AG10803 (cell line): ENCODE results near the gene TBL2.

Experiments
- DNase-seq: peaks from one replicate; pipeline ENCODE4 v3.0.0; 2010; ENCODE audit warnings: low read depth
- H3K4me3 ChIP-seq: 2 replicates; pipeline ENCODE4 v1.5.1; 2011; ENCODE audit warnings: mild to moderate bottlenecking, low read length, control low read depth
- TF ChIP-seq, protein P1 (sequence below): conservative IDR thresholded peaks from 2 replicates; pipeline ENCODE4 v1.5.1; 2011; ENCODE audit warnings: mild to moderate bottlenecking, low read length, control low read depth, inconsistent platforms

The TBL2 gene, protein sequence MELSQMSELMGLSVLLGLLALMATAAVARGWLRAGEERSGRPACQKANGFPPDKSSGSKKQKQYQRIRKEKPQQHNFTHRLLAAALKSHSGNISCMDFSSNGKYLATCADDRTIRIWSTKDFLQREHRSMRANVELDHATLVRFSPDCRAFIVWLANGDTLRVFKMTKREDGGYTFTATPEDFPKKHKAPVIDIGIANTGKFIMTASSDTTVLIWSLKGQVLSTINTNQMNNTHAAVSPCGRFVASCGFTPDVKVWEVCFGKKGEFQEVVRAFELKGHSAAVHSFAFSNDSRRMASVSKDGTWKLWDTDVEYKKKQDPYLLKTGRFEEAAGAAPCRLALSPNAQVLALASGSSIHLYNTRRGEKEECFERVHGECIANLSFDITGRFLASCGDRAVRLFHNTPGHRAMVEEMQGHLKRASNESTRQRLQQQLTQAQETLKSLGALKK

GRCh38 chr7:73578342-73579128 is at the start of gene TBL2:
Gene TBL2 (minus strand): TSS chr7:73578579. CDS start chr7:73578549, 30 bp downstream.
- peak within 1 kb of the TSS; percentile 93 for H3K4me3 ChIP-seq
- TF ChIP-seq, protein P1, sequence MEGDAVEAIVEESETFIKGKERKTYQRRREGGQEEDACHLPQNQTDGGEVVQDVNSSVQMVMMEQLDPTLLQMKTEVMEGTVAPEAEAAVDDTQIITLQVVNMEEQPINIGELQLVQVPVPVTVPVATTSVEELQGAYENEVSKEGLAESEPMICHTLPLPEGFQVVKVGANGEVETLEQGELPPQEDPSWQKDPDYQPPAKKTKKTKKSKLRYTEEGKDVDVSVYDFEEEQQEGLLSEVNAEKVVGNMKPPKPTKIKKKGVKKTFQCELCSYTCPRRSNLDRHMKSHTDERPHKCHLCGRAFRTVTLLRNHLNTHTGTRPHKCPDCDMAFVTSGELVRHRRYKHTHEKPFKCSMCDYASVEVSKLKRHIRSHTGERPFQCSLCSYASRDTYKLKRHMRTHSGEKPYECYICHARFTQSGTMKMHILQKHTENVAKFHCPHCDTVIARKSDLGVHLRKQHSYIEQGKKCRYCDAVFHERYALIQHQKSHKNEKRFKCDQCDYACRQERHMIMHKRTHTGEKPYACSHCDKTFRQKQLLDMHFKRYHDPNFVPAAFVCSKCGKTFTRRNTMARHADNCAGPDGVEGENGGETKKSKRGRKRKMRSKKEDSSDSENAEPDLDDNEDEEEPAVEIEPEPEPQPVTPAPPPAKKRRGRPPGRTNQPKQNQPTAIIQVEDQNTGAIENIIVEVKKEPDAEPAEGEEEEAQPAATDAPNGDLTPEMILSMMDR: peak; percentile 18; the same call in 1 of the 2 replicates
- peak; percentile 98 for DNase-seq

DNA sequence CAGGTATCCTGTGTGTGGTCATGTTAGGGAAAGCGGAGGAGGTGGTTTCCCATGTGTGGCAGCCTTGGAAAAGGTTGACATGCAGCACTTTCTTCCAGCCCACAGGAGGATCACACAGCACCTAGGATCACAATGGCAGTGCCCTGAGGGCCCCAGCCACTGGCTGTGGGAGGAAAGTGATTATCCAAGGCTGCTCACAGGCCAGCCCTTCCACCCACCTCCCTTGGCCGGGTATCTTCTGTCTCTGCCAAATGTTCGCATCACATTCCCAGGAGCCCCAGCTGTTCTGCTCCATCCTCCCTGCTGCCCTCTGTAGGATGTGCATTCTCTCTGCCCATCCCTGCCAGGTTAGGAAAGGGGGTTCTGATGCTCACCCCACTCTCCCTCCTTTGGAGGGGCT is 48.4 kb upstream of the TBL2 start:
- TF ChIP-seq, protein P1: peak; percentile 30
- H3K4me3 ChIP-seq: no peak overlapping the region
- DNase-seq: peak; percentile 18

DNA sequence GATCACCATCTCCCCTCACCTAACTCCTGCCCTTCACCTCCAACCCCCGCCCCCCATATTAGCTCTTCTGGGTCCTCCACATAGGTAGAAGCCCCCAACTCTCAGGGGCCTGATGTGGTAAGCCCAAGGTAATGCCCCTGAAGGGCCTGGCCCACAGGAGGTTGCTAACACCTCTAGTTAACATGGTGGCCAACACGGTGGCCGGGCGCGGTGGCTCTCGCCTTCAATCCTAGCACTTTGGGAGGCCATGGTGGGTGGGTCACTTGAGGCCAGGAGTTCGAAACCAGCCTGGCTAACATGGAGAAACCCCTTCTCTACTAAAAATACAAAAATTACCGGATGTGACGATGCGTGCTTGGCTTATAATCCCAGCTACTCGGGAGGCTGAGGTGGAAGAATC is 46.9 kb upstream of the TBL2 start:
- TF ChIP-seq, protein P1: no peak
- H3K4me3 ChIP-seq: no peak overlapping the region
- DNase-seq: no peak

DNA sequence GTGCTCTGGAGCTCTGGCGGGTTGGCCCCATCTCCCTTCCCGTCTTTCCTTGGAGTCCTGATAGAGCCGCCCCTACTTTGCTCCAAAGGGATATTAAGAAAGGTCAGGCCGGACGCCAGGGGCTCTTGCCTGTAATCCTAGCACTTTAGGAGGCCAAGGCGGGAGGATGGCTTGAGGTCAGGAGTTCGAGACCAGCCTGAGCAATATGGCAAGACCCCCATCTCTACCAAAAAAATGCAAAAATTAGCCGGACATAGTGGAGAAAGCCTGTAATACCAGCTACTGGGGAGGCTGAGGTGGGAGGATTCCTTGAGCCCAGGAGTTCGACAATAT is 46.3 kb upstream of the TBL2 start:
- TF ChIP-seq, protein P1: no peak
- no peak overlapping the region for H3K4me3 ChIP-seq
- DNase-seq: no peak

GRCh38 chr7:73623798-73624668 is 45.7 kb upstream of the TBL2 start, which contains the start of gene MLXIPL:
Gene MLXIPL (minus strand): TSS chr7:73624522. CDS start chr7:73624492, 30 bp downstream.
- peak; percentile 20 for DNase-seq
- TF ChIP-seq, protein P1: no peak
- H3K4me3 ChIP-seq: no peak within 1 kb of the TSS; the same call in 1 of the 2 replicates

DNA sequence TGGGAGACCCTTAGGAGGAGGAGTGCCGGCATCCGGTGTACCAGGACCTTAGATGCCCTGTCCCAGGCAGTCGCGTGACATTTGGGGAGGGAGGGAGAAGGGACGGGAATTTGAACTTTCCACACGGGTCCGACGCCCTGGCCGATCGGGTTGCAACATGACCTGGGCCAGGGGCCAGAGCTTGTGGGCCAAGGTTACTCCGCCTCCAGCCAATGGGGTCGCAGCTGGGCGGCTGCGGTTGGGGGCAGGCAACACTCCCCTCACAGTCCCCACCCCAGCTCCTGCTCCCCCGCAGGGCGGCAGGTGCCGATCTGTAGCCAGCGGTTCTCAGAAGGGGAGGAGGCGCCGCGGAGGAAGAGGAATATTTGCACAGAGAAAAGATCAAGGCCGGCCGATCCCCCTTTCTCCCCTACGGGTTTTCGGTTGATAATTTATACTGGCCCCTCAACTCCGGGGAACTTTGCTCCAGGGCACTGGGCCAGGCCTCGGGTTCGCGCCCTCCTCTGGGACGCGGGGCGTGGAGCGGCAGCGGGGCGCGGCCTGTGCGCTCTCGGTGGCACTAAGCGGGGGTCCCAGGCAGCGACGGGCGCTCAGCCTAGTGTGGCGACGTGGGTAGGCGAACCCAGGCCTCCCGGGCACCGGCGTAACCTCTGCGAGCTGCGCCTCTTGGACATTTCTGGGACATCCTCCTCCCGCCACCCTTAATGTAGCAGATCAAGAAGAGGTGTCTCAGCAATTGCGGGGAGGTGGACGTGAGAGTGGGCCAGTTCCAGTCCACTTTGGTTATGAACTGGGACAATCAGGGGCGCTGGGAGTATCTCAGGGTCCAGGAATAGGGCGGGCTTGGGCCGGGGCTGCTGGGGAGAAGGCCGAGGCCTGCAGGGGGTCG is 44.8 kb upstream of the TBL2 start:
- DNase-seq: peak; percentile 21
- no peak overlapping the region for H3K4me3 ChIP-seq
- TF ChIP-seq, protein P1: no peak
